K562 (cell line): ENCODE data around the gene RYR1.

Experiments
- CBX2 ChIP-seq: fragments of 200-600 bp; sonication (generic); IDR thresholded peaks from one replicate; pipeline ENCODE4 v1.6.1; 2012; ENCODE audit warnings: mild to moderate bottlenecking, low read length, inconsistent platforms; ENCODE audit not compliant: insufficient read depth, poor library complexity, severe bottlenecking
- CHD4 ChIP-seq: fragments of 200-600 bp; sonication (generic); IDR thresholded peaks from 3 replicates; pipeline ENCODE4 v1.6.1; 2012; ENCODE audit warnings: low read depth, mild to moderate bottlenecking, mixed read lengths, low read length, inconsistent platforms; ENCODE audit not compliant: insufficient read depth, insufficient replicate concordance, poor library complexity, severe bottlenecking
- SIN3A ChIP-seq, 2 experiments: fragments of 150-350 bp in 1 of 2; IDR thresholded peaks; 2 replicates each; pipeline ENCODE4 v1.6.1; 2011 to 2016; ENCODE audit warnings: borderline replicate concordance in 2 of 2, low read depth in 2 of 2, low read length in 2 of 2, mild to moderate bottlenecking in 2 of 2, moderate library complexity in 2 of 2; ENCODE audit not compliant: control insufficient read depth in 1 of 2
- SMAD4 ChIP-seq: fragments of 250-450 bp; sonication (Bioruptor Pico); conservative IDR thresholded peaks from 2 replicates; pipeline ENCODE4 v1.8.0; 2021; ENCODE audit warnings: inconsistent platforms, mild to moderate bottlenecking, moderate library complexity
- TF ChIP-seq, protein P1 (sequence below): sonication (generic); formaldehyde crosslinking; IDR thresholded peaks from 2 replicates; pipeline ENCODE4 v1.8.1; 2022; ENCODE audit warnings: missing genetic modification reagents

- TF ChIP-seq SIN3A (IDR thresholded peaks at IDR 0.05; ENCODE audit: borderline replicate concordance in 2 of 2, control insufficient read depth in 1 of 2, low read depth in 2 of 2, low read length in 2 of 2) (no peak), SMAD4 (CRISPR knock-in tag) (no peak), CBX2 (no peak), CHD4 (no peak)
- TF ChIP-seq, protein P1, sequence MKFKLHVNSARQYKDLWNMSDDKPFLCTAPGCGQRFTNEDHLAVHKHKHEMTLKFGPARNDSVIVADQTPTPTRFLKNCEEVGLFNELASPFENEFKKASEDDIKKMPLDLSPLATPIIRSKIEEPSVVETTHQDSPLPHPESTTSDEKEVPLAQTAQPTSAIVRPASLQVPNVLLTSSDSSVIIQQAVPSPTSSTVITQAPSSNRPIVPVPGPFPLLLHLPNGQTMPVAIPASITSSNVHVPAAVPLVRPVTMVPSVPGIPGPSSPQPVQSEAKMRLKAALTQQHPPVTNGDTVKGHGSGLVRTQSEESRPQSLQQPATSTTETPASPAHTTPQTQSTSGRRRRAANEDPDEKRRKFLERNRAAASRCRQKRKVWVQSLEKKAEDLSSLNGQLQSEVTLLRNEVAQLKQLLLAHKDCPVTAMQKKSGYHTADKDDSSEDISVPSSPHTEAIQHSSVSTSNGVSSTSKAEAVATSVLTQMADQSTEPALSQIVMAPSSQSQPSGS (CRISPR knock-in tag): no peak
These were observed 10.5 kb downstream of the RYR1 start for GRCh38 chr19:38444026-38444425.
